Tibial nerve (tissue), 4 donors: ENCODE data around the gene DYNC2I2.

ENCODE experiments used
- EP300 ChIP-seq, 2 donors: sonication (generic); formaldehyde crosslinking; IDR thresholded peaks; one replicate each; pipeline ENCODE4 v1.6.1; 2017; ENCODE audit warnings: antibody characterized with exemption in 2 of 2, mild to moderate bottlenecking in 1 of 2
- TF ChIP-seq, protein P1 (sequence below), 5 experiments: fragments of 200-600 bp in 3 of 5; fragments of 450-650 bp in 2 of 5; sonication (generic) in 3 of 5; IDR thresholded peaks; one replicate each; pipeline ENCODE4 v1.5.1; 2016 to 2019; ENCODE audit warnings: antibody characterized with exemption in 5 of 5, mild to moderate bottlenecking in 3 of 5, moderate library complexity in 2 of 5

- TF ChIP-seq, protein P1, sequence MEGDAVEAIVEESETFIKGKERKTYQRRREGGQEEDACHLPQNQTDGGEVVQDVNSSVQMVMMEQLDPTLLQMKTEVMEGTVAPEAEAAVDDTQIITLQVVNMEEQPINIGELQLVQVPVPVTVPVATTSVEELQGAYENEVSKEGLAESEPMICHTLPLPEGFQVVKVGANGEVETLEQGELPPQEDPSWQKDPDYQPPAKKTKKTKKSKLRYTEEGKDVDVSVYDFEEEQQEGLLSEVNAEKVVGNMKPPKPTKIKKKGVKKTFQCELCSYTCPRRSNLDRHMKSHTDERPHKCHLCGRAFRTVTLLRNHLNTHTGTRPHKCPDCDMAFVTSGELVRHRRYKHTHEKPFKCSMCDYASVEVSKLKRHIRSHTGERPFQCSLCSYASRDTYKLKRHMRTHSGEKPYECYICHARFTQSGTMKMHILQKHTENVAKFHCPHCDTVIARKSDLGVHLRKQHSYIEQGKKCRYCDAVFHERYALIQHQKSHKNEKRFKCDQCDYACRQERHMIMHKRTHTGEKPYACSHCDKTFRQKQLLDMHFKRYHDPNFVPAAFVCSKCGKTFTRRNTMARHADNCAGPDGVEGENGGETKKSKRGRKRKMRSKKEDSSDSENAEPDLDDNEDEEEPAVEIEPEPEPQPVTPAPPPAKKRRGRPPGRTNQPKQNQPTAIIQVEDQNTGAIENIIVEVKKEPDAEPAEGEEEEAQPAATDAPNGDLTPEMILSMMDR (IDR thresholded peaks at IDR 0.05), result no peak
- no peak for TF ChIP-seq EP300 (IDR thresholded peaks at IDR 0.05)
Observed at GRCh38 chr9:128638580-128638979, 18.1 kb downstream of the DYNC2I2 start.
